HepG2 (cell line): ENCODE measurements around the gene ANO9. TPM values are rescaled to one million over a fixed set of nuclear protein-coding genes. Genes with fewer than 3 reads are reported as not detected.

ENCODE experiments used
- ATAC-seq: fragments of 200-7000 bp; cut with Tn5 transposase; 3 replicates; pipeline ENCODE4 v1.9.1; 2020; ENCODE audit warnings: mild to moderate bottlenecking, moderate library complexity
- BruUV-seq: library from RNA; stranded (reverse); fragments of 400-500 nt; replicated peaks from 2 replicates; lab custom pipeline; 2021; lab: Mats Ljungman, UMichigan
- CTCF ChIA-PET: fragments of 300-600 bp; formaldehyde crosslinking; extraction: SDS; loops from one replicate; lab custom pipeline; 2021; ENCODE audit warnings: low total read pairs, inconsistent platforms, low intra/inter-chr PET ratio; lab: Yijun Ruan, JAX
- POLR2A ChIA-PET: fragments of 350-600 bp; sonication (Branson Sonifier 250); formaldehyde crosslinking; loops from one replicate; lab custom pipeline; 2020; ENCODE audit warnings: antibody characterized with exemption, inconsistent platforms; lab: Yijun Ruan, JAX
- DNase-seq: peaks from one replicate; pipeline ENCODE4 v3.0.0-alpha.2; 2015; ENCODE audit warnings: low spot score
- FAIRE-seq: peaks from 3 replicates; lab custom pipeline; 2011; peaks lifted over from hg19 to GRCh38; lab: Jason Lieb, UNC
- H2AFZ ChIP-seq: one replicate; pipeline ENCODE4 v1.6.1; 2011; ENCODE audit warnings: low read length, inconsistent platforms
- H3K27ac ChIP-seq: fragments of 300-600 bp; 3 replicates; pipeline ENCODE4 v1.8.0; 2011; ENCODE audit warnings: mixed run types, mild to moderate bottlenecking, mixed read lengths, low read length, inconsistent platforms; ENCODE audit not compliant: insufficient read depth; ENCODE audit errors: extremely low read length
- H3K27me3 ChIP-seq, 2 experiments: fragments of 200-600 bp in 1 of 2; 2 replicates in 1 of 2; 3 replicates in 1 of 2; pipeline versions ENCODE4 v1.6.0 to v1.8.0; 2011; ENCODE audit warnings: low read length in 2 of 2, mild to moderate bottlenecking in 2 of 2, moderate library complexity in 2 of 2, inconsistent platforms in 1 of 2; ENCODE audit not compliant: insufficient read depth in 2 of 2, control insufficient read depth in 1 of 2
- H3K36me3 ChIP-seq, 2 experiments: fragments of 200-600 bp in 1 of 2; replicated peaks in 1 of 2; 2 replicates in 1 of 2; 3 replicates in 1 of 2; pipeline versions ENCODE4 v1.5.1 to v1.8.0; 2011; ENCODE audit warnings: low read length in 2 of 2, inconsistent platforms in 1 of 2; ENCODE audit not compliant: insufficient read depth in 2 of 2, control insufficient read depth in 1 of 2
- H3K4me1 ChIP-seq: 2 replicates; pipeline ENCODE4 v1.5.1; 2012; ENCODE audit warnings: low read length, inconsistent platforms; ENCODE audit not compliant: insufficient read depth
- H3K4me2 ChIP-seq: 2 replicates; pipeline ENCODE4 v1.6.0; 2011; ENCODE audit warnings: low read depth, low read length, inconsistent platforms
- H3K4me3 ChIP-seq, 3 experiments: fragments of 200-600 bp in 1 of 3; sonication (generic), shearing (Covaris generic) in 1 of 3; replicated peaks in 1 of 3; 2 replicates each; pipeline ENCODE4 v1.5.1; 2011 to 2016; ENCODE audit warnings: low read length in 3 of 3, inconsistent platforms in 2 of 3, low read depth in 2 of 3, mild to moderate bottlenecking in 2 of 3, control low read depth in 1 of 3, mixed read lengths in 1 of 3; ENCODE audit not compliant: insufficient read depth in 1 of 3
- H3K79me2 ChIP-seq: one replicate; pipeline ENCODE4 v1.6.1; 2011; ENCODE audit warnings: low read length, inconsistent platforms; ENCODE audit not compliant: insufficient read depth
- H3K9ac ChIP-seq: 2 replicates; pipeline ENCODE4 v1.6.0; 2011; ENCODE audit warnings: mild to moderate bottlenecking, low read depth, low read length, inconsistent platforms; ENCODE audit not compliant: insufficient read depth
- H3K9me3 ChIP-seq: 2 replicates; pipeline ENCODE4 v1.5.1; 2012; ENCODE audit warnings: mild to moderate bottlenecking, low read length
- H4K20me1 ChIP-seq: 2 replicates; pipeline ENCODE4 v1.6.0; 2011; ENCODE audit warnings: inconsistent platforms, mild to moderate bottlenecking, low read length, moderate library complexity; ENCODE audit not compliant: insufficient read depth
- CENPT ChIP-seq: sonication (generic); formaldehyde crosslinking; IDR thresholded peaks from 2 replicates; pipeline ENCODE4 v1.8.0; 2022; ENCODE audit warnings: low read depth, mild to moderate bottlenecking, moderate library complexity, missing genetic modification reagents
- DNMT3B ChIP-seq: conservative IDR thresholded peaks from 2 replicates; pipeline ENCODE4 v1.6.1; 2016; ENCODE audit warnings: missing biosample characterization, control low read depth
- GMEB1 ChIP-seq: sonication (generic); formaldehyde crosslinking; IDR thresholded peaks from 2 replicates; pipeline ENCODE4 v1.5.1; 2020; ENCODE audit warnings: missing genetic modification reagents, mild to moderate bottlenecking, borderline replicate concordance
- HNRNPK ChIP-seq: fragments of 200-400 bp; formaldehyde crosslinking; IDR thresholded peaks from 2 replicates; pipeline ENCODE4 v1.6.1; 2018; ENCODE audit warnings: low read length, low read depth, moderate library complexity, mild to moderate bottlenecking; ENCODE audit not compliant: poor library complexity, severe bottlenecking
- HOXA3 ChIP-seq: sonication (generic); formaldehyde crosslinking; IDR thresholded peaks from 2 replicates; pipeline ENCODE4 v1.5.0; 2020; ENCODE audit warnings: missing genetic modification reagents
- NR2F1 ChIP-seq, 2 experiments: fragments of 450-650 bp in 1 of 2; formaldehyde crosslinking in 1 of 2; IDR thresholded peaks; 2 replicates each; pipeline versions ENCODE4 v1.5.0 to v1.6.1; 2016 to 2020; ENCODE audit warnings: mild to moderate bottlenecking in 1 of 2, missing compliant biosample characterization in 1 of 2, missing genetic modification reagents in 1 of 2, moderate library complexity in 1 of 2
- PITX1 ChIP-seq: sonication (generic); formaldehyde crosslinking; IDR thresholded peaks from 2 replicates; pipeline ENCODE4 v1.5.1; 2020; ENCODE audit warnings: mild to moderate bottlenecking, missing genetic modification reagents
- POLR2G ChIP-seq: fragments of 200-400 bp; formaldehyde crosslinking; IDR thresholded peaks from 2 replicates; pipeline ENCODE4 v1.6.1; 2018; ENCODE audit warnings: mild to moderate bottlenecking, low read depth, low read length, moderate library complexity
- SMAD1 ChIP-seq: sonication (generic); formaldehyde crosslinking; IDR thresholded peaks from 2 replicates; pipeline ENCODE4 v1.4.0; 2020; ENCODE audit warnings: missing genetic modification reagents, low read depth, mild to moderate bottlenecking, borderline replicate concordance
- SP4 ChIP-seq: sonication (generic); formaldehyde crosslinking; IDR thresholded peaks from 2 replicates; pipeline ENCODE4 v1.8.1; 2023; ENCODE audit warnings: mild to moderate bottlenecking, missing genetic modification reagents
- YEATS4 ChIP-seq: sonication (generic); formaldehyde crosslinking; IDR thresholded peaks from 2 replicates; pipeline ENCODE4 v1.4.0; 2020; ENCODE audit warnings: missing genetic modification reagents, borderline replicate concordance
- ZIK1 ChIP-seq: sonication (generic); formaldehyde crosslinking; IDR thresholded peaks from 2 replicates; pipeline ENCODE4 v1.5.0; 2020; ENCODE audit warnings: mild to moderate bottlenecking, low read depth, missing genetic modification reagents, borderline replicate concordance
- ZNF317 ChIP-seq: sonication (generic); formaldehyde crosslinking; IDR thresholded peaks from 2 replicates; pipeline ENCODE4 v1.5.0; 2020; ENCODE audit warnings: mild to moderate bottlenecking, missing genetic modification reagents
- ZNF350 ChIP-seq: sonication (generic); formaldehyde crosslinking; IDR thresholded peaks from 2 replicates; pipeline ENCODE4 v1.4.0; 2020; ENCODE audit warnings: mild to moderate bottlenecking, low read depth, missing genetic modification reagents, borderline replicate concordance
- ZNF501 ChIP-seq: sonication (generic); formaldehyde crosslinking; IDR thresholded peaks from 2 replicates; pipeline ENCODE4 v1.5.1; 2020; ENCODE audit warnings: mild to moderate bottlenecking, moderate library complexity, missing genetic modification reagents
- ZNF772 ChIP-seq: sonication (generic); formaldehyde crosslinking; IDR thresholded peaks from 2 replicates; pipeline ENCODE4 v1.5.0; 2020; ENCODE audit warnings: mild to moderate bottlenecking, missing genetic modification reagents
- WGBS: methylation state at CpG from one replicate; pipeline ENCODE4 v1.1.6; 2017; ENCODE audit warnings: low lambda C conversion rate; 5-methylcytosine and 5-hydroxymethylcytosine counted together
- in situ Hi-C: cut with HindIII; loops from 2 replicates; pipeline ENCODE4 v1.10.0; 2017; ENCODE audit warnings: low pct_unique_long_range_greater_than_20kb; ENCODE audit not compliant: extremely low pct_ligation_motif_present
- intact Hi-C: fragments of 100-400 bp; cut with micrococcal nuclease; formaldehyde crosslinking; loops from one replicate; pipeline ENCODE4 v1.10.0; 2022; ENCODE audit not compliant: unreplicated experiment
- polyA plus RNA-seq, 8 experiments: library from polyadenylated mRNA; depleted of rRNA in 3 of 8; stranded (reverse) in 7 of 8; unstranded in 1 of 8; fragments of >200 nt; fragmentation: Illumina TruSeq in 4 of 8; extraction: Trizol in 4 of 8; gene quantifications; 2 replicates each; pipeline versions ENCODE4 v1.2.1 to v1.2.3, GENCODE V29; 2011 to 2016; ENCODE audit warnings: low read depth in 4 of 8, missing spikeins in 1 of 8, mixed read lengths in 1 of 8; ENCODE audit not compliant: insufficient read depth in 1 of 8
- total RNA-seq, 5 experiments: library from RNA; depleted of rRNA; stranded (reverse); fragments of >200 nt; fragmentation: Illumina TruSeq; extraction: Trizol; gene quantifications; 2 replicates each; pipeline ENCODE4 v1.2.3, GENCODE V29; 2016; ENCODE audit warnings: low read depth in 1 of 5
- TF ChIP-seq, protein P1 (sequence below): sonication (generic); formaldehyde crosslinking; IDR thresholded peaks from 2 replicates; pipeline ENCODE4 v1.4.0; 2020; ENCODE audit warnings: missing genetic modification reagents, low read depth, mild to moderate bottlenecking, borderline replicate concordance

ANO9 gene
- total and polyA plus RNA-seq, 2 of the 13 experiments (the other 11 are each of a cell fraction or from before 2014, with no cell fraction given): 8.9 to 14.3 TPM

DNA sequence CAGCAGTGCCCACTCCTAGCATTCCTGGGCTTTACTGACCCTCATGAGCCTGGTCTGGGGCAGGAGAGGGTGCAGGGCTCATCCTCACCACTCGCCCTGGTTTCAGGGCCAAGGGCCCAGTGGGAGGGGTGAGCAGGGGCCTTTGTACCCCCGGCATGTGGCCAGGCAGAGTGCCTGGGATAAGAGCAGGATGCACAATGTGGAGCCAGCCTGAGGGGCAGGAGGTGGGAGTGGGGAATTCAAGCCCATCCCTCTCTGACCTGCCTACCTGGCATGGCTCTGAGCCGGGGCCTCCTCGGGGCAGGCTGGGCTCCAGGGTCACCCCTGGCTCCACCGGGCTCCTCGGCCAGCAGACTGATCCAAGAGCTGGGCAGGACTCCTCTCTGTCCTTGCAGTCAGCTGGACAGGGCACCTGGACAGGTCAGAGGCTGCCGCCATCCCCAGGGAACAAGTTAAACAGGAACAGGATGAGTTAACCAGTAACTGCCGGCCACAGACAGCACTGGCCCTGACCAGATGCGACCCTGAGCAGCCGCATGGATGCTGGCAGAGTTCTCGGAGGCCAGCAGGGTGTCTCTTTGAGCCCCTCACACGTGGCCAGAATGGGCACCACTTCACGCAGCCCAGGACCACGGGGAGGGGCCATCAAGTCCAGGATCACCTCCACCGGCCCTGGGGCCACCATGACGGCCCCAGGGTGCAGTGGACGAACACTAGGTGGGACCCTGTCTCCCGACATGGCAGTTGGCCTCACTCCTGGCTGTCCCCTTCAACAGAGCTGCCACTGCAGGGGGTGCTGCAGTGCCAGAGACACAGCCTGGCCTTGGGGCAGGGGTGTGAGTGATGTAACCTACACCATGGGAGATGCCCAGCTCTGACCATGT lies 32.0 kb downstream of the ANO9 start:
- Histone ChIP-seq H2AFZ (no peak overlapping the region), H3K9ac (peak overlapping the region; percentile 58), H3K27me3 (0 out of 5 replicates have a peak, but pooled peaks cover 0 to 3% of the 10 kb centered on the region in 2 experiments), H3K4me3 (peak overlapping the region; percentile 35 to 68 (median 35)), H3K27ac (peak overlapping the region; percentile 78), H3K4me2 (peak overlapping the region; percentile 94), H3K4me1 (peaks cover 53% of the 10 kb centered on the region), H3K79me2 (no peaks in the 10 kb centered on the region), H4K20me1 (no peaks in the 10 kb centered on the region), H3K36me3 (no peaks in the 10 kb centered on the region), H3K9me3 (no peaks in the 10 kb centered on the region)
- ATAC-seq (peak; percentile 84), DNase-seq (peak; percentile 64), FAIRE-seq (peak; percentile 28)
- BruUV-seq: no TSS peak
- in situ Hi-C loops: loop anchor here (5.0 kb wide), 1 partner anchor 32 kb away; the partner anchor contains the start of gene ANO9
- 0% methylated on average over 2 of the region's 18 CpGs for WGBS
- ChIA-PET CTCF (no interaction called here), POLR2A (interaction anchor here (0.8 to 3.8 kb wide), 5 partner anchors 11 to 38 kb away, joined by 3 to 31 read pairs (median 3); no protein-coding TSS in a partner anchor)
- intact Hi-C loops: loop anchor here (5.0 kb wide), 1 partner anchor 37 kb away; no protein-coding TSS in a partner anchor
- TF ChIP-seq SP4 (CRISPR knock-in tag) (peak; percentile 51; the same call in 1 of the 2 replicates), HNRNPK (no peak), GMEB1 (CRISPR knock-in tag) (peak; percentile 27; the same call in 1 of the 2 replicates), DNMT3B (CRISPR knock-in tag) (no peak), ZNF317 (no peak), ZNF501 (CRISPR knock-in tag) (peak; percentile 51; the same call in 1 of the 2 replicates), HOXA3 (peak; percentile 78; the same call in 1 of the 2 replicates), ZIK1 (CRISPR knock-in tag) (no peak), ZNF350 (CRISPR knock-in tag) (peak; percentile 47), POLR2G (peak; percentile 72; the same call in 1 of the 2 replicates), NR2F1 (CRISPR knock-in tag; IDR thresholded peaks at IDR 0.05) (0 out of 4 replicates have a peak, but pooled peaks of 1 of the 2 experiments have one; percentile 26), ZNF772 (CRISPR knock-in tag) (peak; percentile 72), SMAD1 (CRISPR knock-in tag) (peak; percentile 36; the same call in 1 of the 2 replicates), YEATS4 (CRISPR knock-in tag) (peak; percentile 68; the same call in 1 of the 2 replicates), CENPT (CRISPR knock-in tag) (peak; percentile 52; the same call in 1 of the 2 replicates), PITX1 (CRISPR knock-in tag) (peak; percentile 5; the same call in 1 of the 2 replicates)
- TF ChIP-seq, protein P1, sequence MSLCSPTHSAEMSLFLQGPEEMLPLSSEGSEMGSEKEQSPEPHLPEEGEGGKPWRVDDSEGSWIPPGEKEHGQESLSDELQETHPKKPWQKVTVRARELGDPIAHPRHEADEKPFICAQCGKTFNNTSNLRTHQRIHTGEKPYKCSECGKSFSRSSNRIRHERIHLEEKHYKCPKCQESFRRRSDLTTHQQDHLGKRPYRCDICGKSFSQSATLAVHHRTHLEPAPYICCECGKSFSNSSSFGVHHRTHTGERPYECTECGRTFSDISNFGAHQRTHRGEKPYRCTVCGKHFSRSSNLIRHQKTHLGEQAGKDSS (CRISPR knock-in tag): peak; percentile 83; the same call in 1 of the 2 replicates
